ENCODE data around the gene KRTAP5-3.

DNA sequence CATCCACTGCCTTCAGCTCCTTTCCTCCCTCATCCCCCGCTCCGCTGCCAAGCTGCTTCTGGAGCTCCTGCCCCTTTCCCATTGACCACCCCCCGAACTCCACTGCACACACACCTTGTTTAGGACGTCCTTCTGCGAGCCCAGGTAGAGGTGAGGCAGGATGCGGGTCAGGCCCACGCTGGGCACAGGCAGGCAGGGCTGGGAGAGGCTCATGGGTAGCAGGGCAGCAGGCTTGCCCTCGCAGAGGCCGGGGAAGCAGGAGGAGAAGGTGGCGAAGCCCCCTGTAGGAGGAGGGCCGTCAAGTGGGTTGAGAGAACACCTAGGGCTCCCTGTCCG, 49.5 kb downstream of the KRTAP5-3 start:
- TF ChIP-seq CTCF (IDR thresholded peaks at IDR 0.05; ENCODE audit: poor library complexity) (no peak), EZH2phosphoT487 (IDR thresholded peaks at IDR 0.05; ENCODE audit: low read depth, severe bottlenecking, unreplicated experiment) (no peak), EZH2 (IDR thresholded peaks at IDR 0.05; ENCODE audit: borderline replicate concordance) (no peak)

Data from hepatocyte (in vitro differentiated cells).